Kidney epithelial cell (primary cell): Measurements from ENCODE around the gene MPDZ. TPM values are rescaled to one million over a fixed set of nuclear protein-coding genes. Genes with fewer than 3 reads are reported as not detected.

Experiments used
- DNase-seq: peaks from one replicate; pipeline ENCODE4 v3.0.0-alpha.2; 2010; ENCODE audit warnings: low read depth
- H3K27me3 ChIP-seq: 2 replicates; pipeline ENCODE4 v1.6.0; 2011; ENCODE audit warnings: low read length; ENCODE audit not compliant: control insufficient read depth, insufficient read depth
- H3K36me3 ChIP-seq: 2 replicates; pipeline ENCODE4 v1.5.1; 2011; ENCODE audit warnings: low read length; ENCODE audit not compliant: control insufficient read depth, insufficient read depth
- H3K4me3 ChIP-seq: 2 replicates; pipeline ENCODE4 v1.5.1; 2011; ENCODE audit warnings: low read depth, mild to moderate bottlenecking, control low read depth, low read length
- CTCF ChIP-seq: IDR thresholded peaks from 2 replicates; pipeline ENCODE4 v1.5.1; 2011; ENCODE audit warnings: mild to moderate bottlenecking, moderate library complexity, low read length, control low read depth, inconsistent platforms; ENCODE audit not compliant: insufficient read depth, poor library complexity, severe bottlenecking
- total RNA-seq: library from RNA; depleted of rRNA; stranded (reverse); fragments of >200 nt; gene quantifications from 2 replicates; pipeline ENCODE4 v1.2.3, GENCODE V29; 2015

MPDZ gene
- total RNA-seq, 1 donor from 2014 or later: 17.3 TPM

GRCh38 chr9:13088720-13089427 is 190.6 kb downstream of the MPDZ start:
- Histone ChIP-seq H3K4me3 (no peak overlapping the region), H3K36me3 (no peaks in the 10 kb centered on the region), H3K27me3 (no peaks in the 10 kb centered on the region)
- peak; percentile 18 for DNase-seq
- TF ChIP-seq CTCF: peak; percentile 77

- no peak overlapping the region for H3K4me3 ChIP-seq
- DNase-seq: peak; percentile 4
Observed at GRCh38 chr9:13083963-13084528, 195.4 kb downstream of the MPDZ start.

GRCh38 chr9:13083366-13083765 is 196.1 kb downstream of the MPDZ start:
- TF ChIP-seq CTCF: no peak
- Histone ChIP-seq H3K4me3 (no peak overlapping the region), H3K36me3 (no peaks in the 10 kb centered on the region), H3K27me3 (no peaks in the 10 kb centered on the region)
- no peak for DNase-seq

More at GRCh38 chr9:13083963-13084528, 195.4 kb downstream of the MPDZ start:
- Histone ChIP-seq H3K27me3 (no peaks in the 10 kb centered on the region), H3K36me3 (no peaks in the 10 kb centered on the region)
- no peak for TF ChIP-seq CTCF

- Histone ChIP-seq H3K4me3 (no peak overlapping the region), H3K27me3 (no peaks in the 10 kb centered on the region), H3K36me3 (no peaks in the 10 kb centered on the region)
- no peak for TF ChIP-seq CTCF
- DNase-seq: peak; percentile 5
Observed at GRCh38 chr9:13082796-13083195, 196.7 kb downstream of the MPDZ start.

GRCh38 chr9:13078164-13078563 is 201.3 kb downstream of the MPDZ start:
- TF ChIP-seq CTCF: no peak

More at GRCh38 chr9:13078164-13078563, 201.3 kb downstream of the MPDZ start:
- no peak for DNase-seq
- no peaks in the 10 kb centered on the region for H3K27me3 ChIP-seq
- H3K4me3 ChIP-seq: no peak overlapping the region
- no peaks in the 10 kb centered on the region for H3K36me3 ChIP-seq
